ENCODE data around the gene TESPA1. TPM values are rescaled to one million over a fixed set of nuclear protein-coding genes. Genes with fewer than 3 reads are reported as not detected.
A peak's percentile ranks its signal among the peaks of the same experiment; 100 is the strongest.

The TESPA1 gene
- total and polyA plus RNA-seq, 7 donors = 0.08 to 0.87 (median 0.54) TPM; not detected in 2

- ATAC-seq (peak in 2 of 4 donors; percentile 35 to 46), DNase-seq (peak in 1 of 2 donors; percentile 54)
- 2 to 3% (median 2%) methylated on average over 13 of the region's 13 CpGs for WGBS, 3 donors
- intact Hi-C loops (cut with DNase I) = no loop called here
- Histone ChIP-seq H3K4me3 (no peak within 1 kb of the TSS), H3K9me3 (no peaks in the 10 kb centered on the region), H3K27me3 (ENCODE audit: insufficient read depth in 3 of 3, low read length in 2 of 3) (peaks cover 0 to 55% (median 1%) of the 10 kb centered on the region in 3 donors), H3K4me1 (no peaks in the 10 kb centered on the region), H3K27ac (no peak within 1 kb of the TSS), H3K36me3 (ENCODE audit: insufficient read depth in 1 of 2, low read depth in 1 of 2) (no peaks in the 10 kb centered on the region)
- TF ChIP-seq, protein P1, sequence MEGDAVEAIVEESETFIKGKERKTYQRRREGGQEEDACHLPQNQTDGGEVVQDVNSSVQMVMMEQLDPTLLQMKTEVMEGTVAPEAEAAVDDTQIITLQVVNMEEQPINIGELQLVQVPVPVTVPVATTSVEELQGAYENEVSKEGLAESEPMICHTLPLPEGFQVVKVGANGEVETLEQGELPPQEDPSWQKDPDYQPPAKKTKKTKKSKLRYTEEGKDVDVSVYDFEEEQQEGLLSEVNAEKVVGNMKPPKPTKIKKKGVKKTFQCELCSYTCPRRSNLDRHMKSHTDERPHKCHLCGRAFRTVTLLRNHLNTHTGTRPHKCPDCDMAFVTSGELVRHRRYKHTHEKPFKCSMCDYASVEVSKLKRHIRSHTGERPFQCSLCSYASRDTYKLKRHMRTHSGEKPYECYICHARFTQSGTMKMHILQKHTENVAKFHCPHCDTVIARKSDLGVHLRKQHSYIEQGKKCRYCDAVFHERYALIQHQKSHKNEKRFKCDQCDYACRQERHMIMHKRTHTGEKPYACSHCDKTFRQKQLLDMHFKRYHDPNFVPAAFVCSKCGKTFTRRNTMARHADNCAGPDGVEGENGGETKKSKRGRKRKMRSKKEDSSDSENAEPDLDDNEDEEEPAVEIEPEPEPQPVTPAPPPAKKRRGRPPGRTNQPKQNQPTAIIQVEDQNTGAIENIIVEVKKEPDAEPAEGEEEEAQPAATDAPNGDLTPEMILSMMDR (IDR thresholded peaks at IDR 0.05) = no peak
These were observed 35.2 kb upstream of the TESPA1 start, which contains the start of gene NEUROD4 for GRCh38 chr12:55019784-55020183. Gene NEUROD4, plus strand, starts transcription at chr12:55019974. Its CDS starts 6,466 bp downstream, at chr12:55026440.

DNA sequence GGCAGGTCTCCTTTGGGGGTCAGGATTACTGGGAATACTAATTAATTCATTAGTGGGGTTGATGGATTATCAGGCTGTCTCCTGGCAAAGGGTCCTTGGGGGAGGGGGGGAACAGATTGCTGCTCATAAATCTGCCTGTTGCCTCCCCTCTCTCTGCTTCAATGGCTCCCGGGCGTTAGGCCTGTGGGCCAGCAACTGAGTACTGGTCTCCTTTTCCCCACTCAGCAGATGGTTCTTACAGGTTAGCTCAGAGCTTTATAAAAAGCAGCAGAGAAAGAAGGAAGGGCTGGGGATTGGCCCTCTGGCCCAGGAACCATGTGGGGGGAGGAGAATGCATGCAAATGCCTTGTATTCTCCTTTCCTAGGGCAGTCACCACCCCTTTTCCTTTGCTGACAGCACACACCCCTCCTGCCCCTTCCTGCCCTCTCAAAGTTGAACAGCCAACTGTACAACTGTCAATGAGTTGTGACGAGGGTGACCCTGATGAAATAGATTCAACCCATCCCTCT, 32.9 kb upstream of the TESPA1 start:
- no peaks in the 10 kb centered on the region for H3K36me3 ChIP-seq (ENCODE audit: insufficient read depth in 1 of 2, low read depth in 1 of 2)
- intact Hi-C loops (cut with DNase I) = no loop called here
- H3K9me3 ChIP-seq = no peaks in the 10 kb centered on the region
- 12 to 30% (median 17%) methylated on average over 3 of the region's 3 CpGs for WGBS, 3 donors
- ATAC-seq (no peak), DNase-seq (no peak)
- H3K4me3 ChIP-seq = no peak overlapping the region
- TF ChIP-seq, protein P1 (IDR thresholded peaks at IDR 0.05) = no peak
- H3K4me1 ChIP-seq = no peaks in the 10 kb centered on the region
- peaks cover 0 to 38% (median 1%) of the 10 kb centered on the region in 3 donors for H3K27me3 ChIP-seq (ENCODE audit: insufficient read depth in 3 of 3, low read length in 2 of 3)
- no peak overlapping the region for H3K27ac ChIP-seq

GRCh38 chr12:55008944-55009585, 24.5 kb upstream of the TESPA1 start:
- 24 to 34% (median 30%) methylated on average over 6 of the region's 6 CpGs for WGBS, 3 donors
- H3K27me3 ChIP-seq (ENCODE audit: insufficient read depth in 3 of 3, low read length in 2 of 3) = no peaks in the 10 kb centered on the region
- no peaks in the 10 kb centered on the region for H3K4me1 ChIP-seq
- no peak overlapping the region for H3K27ac ChIP-seq
- H3K4me3 ChIP-seq = no peak overlapping the region
- intact Hi-C loops (cut with DNase I) = no loop called here
- no peaks in the 10 kb centered on the region for H3K9me3 ChIP-seq
- DNase-seq (no peak), ATAC-seq (no peak)
- TF ChIP-seq, protein P1 (IDR thresholded peaks at IDR 0.05) = no peak
- no peaks in the 10 kb centered on the region for H3K36me3 ChIP-seq (ENCODE audit: insufficient read depth in 1 of 2, low read depth in 1 of 2)

DNA sequence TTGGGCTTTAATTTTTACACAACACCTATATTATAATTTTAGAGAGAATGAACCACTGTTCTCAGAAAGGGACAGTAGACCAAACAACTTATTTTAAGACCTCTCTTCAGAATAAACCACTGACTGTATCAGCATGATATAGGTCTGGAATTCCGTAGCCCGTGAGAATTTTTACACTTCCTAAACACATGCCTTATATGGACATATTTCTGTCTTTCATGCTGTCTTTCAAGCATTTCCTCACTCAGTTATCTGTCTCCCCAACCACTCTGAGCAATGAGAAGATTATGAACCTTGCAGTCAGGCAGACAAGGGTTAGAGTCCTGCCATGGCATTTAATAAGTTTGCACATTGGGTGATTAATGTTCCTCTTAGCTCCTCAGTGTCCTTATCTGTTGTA, 17.8 kb upstream of the TESPA1 start:
- H3K4me1 ChIP-seq = no peaks in the 10 kb centered on the region
- no peak overlapping the region for H3K27ac ChIP-seq
- H3K4me3 ChIP-seq = no peak overlapping the region
- WGBS, 3 donors = 72 to 74% (median 73%) methylated on average over 2 of the region's 2 CpGs
- intact Hi-C loops (cut with DNase I) = no loop called here
- H3K27me3 ChIP-seq (ENCODE audit: insufficient read depth in 3 of 3, low read length in 2 of 3) = no peaks in the 10 kb centered on the region
- TF ChIP-seq, protein P1 (IDR thresholded peaks at IDR 0.05) = no peak
- H3K9me3 ChIP-seq = no peaks in the 10 kb centered on the region
- H3K36me3 ChIP-seq (ENCODE audit: insufficient read depth in 1 of 2, low read depth in 1 of 2) = no peaks in the 10 kb centered on the region
- ATAC-seq (no peak), DNase-seq (no peak)
